IMR-90 (cell line): ENCODE results near the gene OSM. TPM values are rescaled to one million over a fixed set of nuclear protein-coding genes. Genes with fewer than 3 reads are reported as not detected.

Experiments used
- ATAC-seq: fragments of 200-7000 bp; cut with Tn5 transposase; 2 replicates; pipeline ENCODE4 v1.9.1; 2020; ENCODE audit warnings: low read depth, mild to moderate bottlenecking, moderate library complexity
- BruUV-seq: library from RNA; stranded (reverse); fragments of 400-500 nt; replicated peaks from 2 replicates; lab custom pipeline; 2021; lab: Mats Ljungman, UMichigan
- CTCF ChIA-PET: fragments of 300-600 bp; formaldehyde crosslinking; extraction: SDS; loops from one replicate; lab custom pipeline; 2021; ENCODE audit warnings: antibody characterized with exemption; lab: Yijun Ruan, JAX
- POLR2A ChIA-PET: fragments of 300-600 bp; sonication (Branson Sonifier 250); formaldehyde crosslinking; loops from one replicate; lab custom pipeline; 2022; ENCODE audit warnings: antibody characterized with exemption; ENCODE audit not compliant: unreplicated experiment; lab: Charles Lee
- DNase-seq: peaks from one replicate; pipeline ENCODE4 v3.0.0; 2013
- H2AFZ ChIP-seq: replicated peaks from 2 replicates; pipeline ENCODE3; 2013; ENCODE audit warnings: low read length, mild to moderate bottlenecking; ENCODE audit not compliant: poor library complexity
- H2AK5ac ChIP-seq: 2 replicates; pipeline ENCODE4 v1.6.1; 2013; ENCODE audit warnings: low read depth, low read length, inconsistent platforms
- H2AK9ac ChIP-seq: replicated peaks from 2 replicates; pipeline ENCODE3; 2013; ENCODE audit warnings: mild to moderate bottlenecking, low read depth, low read length, moderate library complexity; ENCODE audit not compliant: poor library complexity
- H2BK120ac ChIP-seq: 2 replicates; pipeline ENCODE4 v1.6.1; 2013; ENCODE audit warnings: low read depth, low read length, inconsistent platforms
- H2BK15ac ChIP-seq: 3 replicates; pipeline ENCODE4 v1.6.1; 2013; ENCODE audit warnings: low read depth, low read length, inconsistent platforms
- H2BK20ac ChIP-seq: 2 replicates; pipeline ENCODE4 v1.6.1; 2013; ENCODE audit warnings: low read depth, mild to moderate bottlenecking, inconsistent platforms, low read length, moderate library complexity
- H2BK5ac ChIP-seq: 2 replicates; pipeline ENCODE4 v1.6.1; 2013; ENCODE audit warnings: mild to moderate bottlenecking, low read depth, low read length, inconsistent platforms; ENCODE audit not compliant: poor library complexity, severe bottlenecking
- H3K14ac ChIP-seq: replicated peaks from 2 replicates; pipeline ENCODE4 v1.6.1; 2013; ENCODE audit warnings: low read depth, low read length, inconsistent platforms
- H3K18ac ChIP-seq: 2 replicates; pipeline ENCODE4 v1.6.1; 2013; ENCODE audit warnings: low read depth, low read length, control low read depth
- H3K23ac ChIP-seq: 2 replicates; pipeline ENCODE4 v1.6.1; 2013; ENCODE audit warnings: low read depth, low read length, inconsistent platforms
- H3K27ac ChIP-seq: 2 replicates; pipeline ENCODE4 v1.5.1; 2013; ENCODE audit warnings: mild to moderate bottlenecking, control low read depth, low read length; ENCODE audit not compliant: insufficient read depth
- H3K27me3 ChIP-seq: 2 replicates; pipeline ENCODE4 v1.6.1; 2013; ENCODE audit warnings: low read length; ENCODE audit not compliant: control insufficient read depth, insufficient read depth
- H3K36me3 ChIP-seq: 2 replicates; pipeline ENCODE4 v1.6.1; 2013; ENCODE audit warnings: low read length, mixed read lengths; ENCODE audit not compliant: control insufficient read depth, insufficient read depth
- H3K4ac ChIP-seq: 2 replicates; pipeline ENCODE4 v1.6.1; 2013; ENCODE audit warnings: low read depth, low read length, inconsistent platforms
- H3K4me1 ChIP-seq: 2 replicates; pipeline ENCODE4 v1.6.1; 2013; ENCODE audit warnings: low read length, mixed read lengths; ENCODE audit not compliant: control insufficient read depth, insufficient read depth
- H3K4me2 ChIP-seq: 2 replicates; pipeline ENCODE4 v1.6.1; 2013; ENCODE audit warnings: low read depth, mild to moderate bottlenecking, control low read depth, low read length, moderate library complexity
- H3K4me3 ChIP-seq: 2 replicates; pipeline ENCODE4 v1.5.1; 2013; ENCODE audit warnings: low read depth, mild to moderate bottlenecking, control low read depth, low read length, moderate library complexity; ENCODE audit not compliant: insufficient read depth
- H3K56ac ChIP-seq: 2 replicates; pipeline ENCODE4 v1.6.1; 2013; ENCODE audit warnings: low read length, inconsistent platforms; ENCODE audit not compliant: insufficient read depth; ENCODE audit errors: extremely low read depth
- H3K79me1 ChIP-seq, 2 experiments: 2 replicates each; pipeline ENCODE4 v1.6.1; 2013; ENCODE audit warnings: low read length in 2 of 2, inconsistent platforms in 1 of 2, low read depth in 1 of 2
- H3K9ac ChIP-seq: 2 replicates; pipeline ENCODE4 v1.6.1; 2013; ENCODE audit warnings: low read depth, low read length, control low read depth
- H3K9me1 ChIP-seq: 2 replicates; pipeline ENCODE4 v1.6.1; 2013; ENCODE audit warnings: low read length, inconsistent platforms; ENCODE audit not compliant: insufficient read depth
- H3K9me3 ChIP-seq: 2 replicates; pipeline ENCODE4 v1.6.1; 2013; ENCODE audit warnings: low read length; ENCODE audit not compliant: control insufficient read depth, insufficient read depth
- H4K20me1 ChIP-seq: 2 replicates; pipeline ENCODE4 v1.6.1; 2013; ENCODE audit warnings: low read length, inconsistent platforms; ENCODE audit not compliant: insufficient read depth
- H4K5ac ChIP-seq: 2 replicates; pipeline ENCODE4 v1.6.1; 2013; ENCODE audit warnings: mild to moderate bottlenecking, low read depth, low read length, control low read depth
- H4K8ac ChIP-seq, 2 experiments: 2 replicates each; pipeline ENCODE4 v1.6.1; 2013; ENCODE audit warnings: low read depth in 2 of 2, low read length in 2 of 2, control low read depth in 1 of 2, inconsistent platforms in 1 of 2
- H4K91ac ChIP-seq: 2 replicates; pipeline ENCODE4 v1.6.1; 2013; ENCODE audit warnings: low read depth, low read length, inconsistent platforms; ENCODE audit not compliant: insufficient read depth
- BHLHE40 ChIP-seq: fragments of 150-350 bp; IDR thresholded peaks from 2 replicates; pipeline ENCODE4 v1.6.1; 2016; ENCODE audit warnings: mild to moderate bottlenecking, low read depth, low read length
- CEBPB ChIP-seq: IDR thresholded peaks from 2 replicates; pipeline ENCODE4 v1.6.1; 2012; ENCODE audit warnings: low read depth, low read length, improper control_type of control experiment
- CHD1 ChIP-seq: IDR thresholded peaks from 2 replicates; pipeline ENCODE4 v1.6.1; 2012; ENCODE audit warnings: low read depth, low read length, improper control_type of control experiment
- FOS ChIP-seq: fragments of 150-350 bp; IDR thresholded peaks from 2 replicates; pipeline ENCODE4 v1.6.1; 2016; ENCODE audit warnings: low read depth, low read length
- MAZ ChIP-seq: IDR thresholded peaks from 2 replicates; pipeline ENCODE4 v1.6.1; 2012; ENCODE audit warnings: low read depth, mild to moderate bottlenecking, low read length, improper control_type of control experiment, moderate library complexity, borderline replicate concordance
- NFE2L2 ChIP-seq: fragments of 150-350 bp; IDR thresholded peaks from 2 replicates; pipeline ENCODE4 v1.6.1; 2016; ENCODE audit warnings: low read depth, mild to moderate bottlenecking, low read length
- POLR2A ChIP-seq: IDR thresholded peaks from 2 replicates; pipeline ENCODE4 v1.6.1; 2012; ENCODE audit warnings: mild to moderate bottlenecking, low read depth, low read length
- RAD21 ChIP-seq: IDR thresholded peaks from 2 replicates; pipeline ENCODE4 v1.6.1; 2012; ENCODE audit warnings: low read length, improper control_type of control experiment
- SMC3 ChIP-seq: fragments of 150-350 bp; IDR thresholded peaks from 2 replicates; pipeline ENCODE4 v1.6.1; 2016; ENCODE audit warnings: low read depth, mild to moderate bottlenecking, antibody characterized with exemption, low read length, moderate library complexity
- USF2 ChIP-seq: fragments of 150-350 bp; IDR thresholded peaks from 2 replicates; pipeline ENCODE4 v1.6.1; 2017; ENCODE audit warnings: mild to moderate bottlenecking, antibody characterized with exemption, low read length, low read depth
- WGBS, 2 experiments: methylation state at CpG; one replicate each; pipeline versions ENCODE4 v1.1.5 to v1.1.7; 2013; ENCODE audit warnings: missing lambda C conversion rate in 2 of 2; ENCODE audit not compliant: insufficient read length in 1 of 2; ENCODE audit errors: extremely low coverage in 2 of 2; 5-methylcytosine and 5-hydroxymethylcytosine counted together
- dilution Hi-C: fragments of 300-500 bp; cut with HindIII; formaldehyde crosslinking; loops from one replicate; pipeline ENCODE4 v1.14.3; 2018; ENCODE audit warnings: low sequenced_read_pairs; ENCODE audit not compliant: unreplicated experiment
- in situ Hi-C: fragments of 300-500 bp; cut with MboI; formaldehyde crosslinking; loops from 3 replicates; pipeline ENCODE4 v1.14.3; 2019; ENCODE audit warnings: low sequenced_read_pairs, inconsistent platforms, mixed read lengths
- intact Hi-C: fragments of 100-400 bp; cut with micrococcal nuclease; formaldehyde crosslinking; loops from 2 replicates; pipeline ENCODE4 v1.10.0; 2022
- polyA plus RNA-seq, 3 experiments: library from polyadenylated mRNA; depleted of rRNA; stranded (reverse); fragments of >200 nt; gene quantifications; 2 replicates each; pipeline ENCODE4 v1.2.3, GENCODE V29; 2012; ENCODE audit warnings: low replicate concordance in 1 of 3
- total RNA-seq: library from RNA; depleted of rRNA; stranded (reverse); fragments of >200 nt; gene quantifications from 2 replicates; pipeline ENCODE4 v1.2.3, GENCODE V29; 2012
- TF ChIP-seq, protein P1 (sequence below): conservative IDR thresholded peaks from 2 replicates; pipeline ENCODE4 v1.5.1; 2012; ENCODE audit warnings: mild to moderate bottlenecking, low read depth, low read length, improper control_type of control experiment

OSM gene
- total and polyA plus RNA-seq, 2 of the 4 experiments (the other 2 are of a cell fraction): not detected

DNA sequence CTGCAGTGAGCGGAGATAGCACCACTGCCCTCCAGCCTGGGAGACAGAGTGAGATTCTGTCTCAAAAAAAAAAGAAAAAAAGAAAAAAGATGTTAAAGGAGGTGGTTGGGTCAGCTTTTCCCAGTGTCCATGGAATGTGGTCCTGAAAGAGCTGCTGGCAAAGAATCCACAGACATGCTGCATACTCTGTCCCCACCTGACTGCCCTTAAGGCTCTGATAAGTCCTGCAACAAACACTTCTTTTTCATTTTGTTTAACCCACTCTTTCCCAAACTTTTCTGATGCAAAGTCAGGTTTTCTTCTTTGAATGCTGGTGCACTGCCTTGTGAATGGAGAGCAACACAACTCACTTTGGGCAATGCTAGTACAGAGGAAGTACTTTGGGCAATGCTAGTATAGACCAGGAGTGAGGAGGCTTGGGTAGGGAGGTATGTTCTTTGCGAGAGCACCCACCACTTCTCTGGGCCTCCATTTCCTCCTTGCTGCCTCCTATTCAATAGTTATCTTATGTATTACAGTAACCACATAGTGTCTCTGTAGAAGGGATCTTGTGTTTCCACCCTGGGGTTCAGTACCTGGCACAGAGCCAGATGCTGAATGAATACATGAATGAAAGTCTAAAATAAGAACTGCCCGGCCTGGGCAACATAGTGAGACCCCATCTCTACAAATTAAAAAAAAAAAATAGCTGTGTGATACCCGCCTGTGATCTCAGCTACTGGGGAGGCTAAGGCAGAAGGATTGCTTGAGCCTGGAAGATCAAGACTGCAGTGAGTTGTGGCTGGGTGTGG, 39.0 kb downstream of the OSM start (continued):
- TF ChIP-seq USF2 (no peak), FOS (no peak)

GRCh38 chr22:30226192-30226832, 40.3 kb downstream of the OSM start:
- H2BK120ac ChIP-seq: peak overlapping the region; percentile 56
- peak overlapping the region; percentile 33; the same call in 1 of the 2 replicates for H2BK20ac ChIP-seq
- DNase-seq (peak; percentile 56), ATAC-seq (no peak)
- 0 out of 2 replicates have a peak, but pooled peaks cover 6% of the 10 kb centered on the region for H3K9me1 ChIP-seq
- peak overlapping the region; percentile 74 for H2AK9ac ChIP-seq
- no peak overlapping the region for H4K5ac ChIP-seq
- peak overlapping the region; percentile 50 for H3K4ac ChIP-seq
- dilution Hi-C loops: no loop called here
- CTCF ChIA-PET: no interaction called here
- peak overlapping the region; percentile 5 for H2AFZ ChIP-seq
- H3K9ac ChIP-seq: no peak overlapping the region
- no peak overlapping the region for H3K23ac ChIP-seq
- no peak overlapping the region for H3K4me2 ChIP-seq
- H3K18ac ChIP-seq: no peak overlapping the region
- H3K4me3 ChIP-seq: no peak overlapping the region
- H4K8ac ChIP-seq: peak overlapping the region in 1 of 2 experiments; percentile 21; a peak in 1 of 4 replicates
- in situ Hi-C loops: no loop called here
- peak overlapping the region; percentile 54; the same call in 2 of the 3 replicates for H2BK15ac ChIP-seq
- H3K27ac ChIP-seq: no peak overlapping the region
- intact Hi-C loops: no loop called here
- H3K79me1 ChIP-seq: no peaks in the 10 kb centered on the region
- 93% methylated on average over 7 of the region's 11 CpGs; no CpG with 5 or more reads in 1 of the 2 experiments for WGBS, 2 experiments
- no peaks in the 10 kb centered on the region for H3K27me3 ChIP-seq
- peak overlapping the region; percentile 69 for H4K91ac ChIP-seq
- no peaks in the 10 kb centered on the region for H4K20me1 ChIP-seq
- no peak overlapping the region for H2BK5ac ChIP-seq
- no peaks in the 10 kb centered on the region for H3K36me3 ChIP-seq
- peaks cover 7% of the 10 kb centered on the region for H3K9me3 ChIP-seq
- POLR2A ChIA-PET: no interaction called here
- H3K4me1 ChIP-seq: peaks cover 13% of the 10 kb centered on the region
- peak overlapping the region; percentile 89 for H2AK5ac ChIP-seq
- H3K56ac ChIP-seq: no peak overlapping the region
- 0 out of 2 replicates have a peak overlapping the region, but pooled peaks have one; percentile 6 for H3K14ac ChIP-seq
- BruUV-seq: no TSS peak
- TF ChIP-seq, protein P1, sequence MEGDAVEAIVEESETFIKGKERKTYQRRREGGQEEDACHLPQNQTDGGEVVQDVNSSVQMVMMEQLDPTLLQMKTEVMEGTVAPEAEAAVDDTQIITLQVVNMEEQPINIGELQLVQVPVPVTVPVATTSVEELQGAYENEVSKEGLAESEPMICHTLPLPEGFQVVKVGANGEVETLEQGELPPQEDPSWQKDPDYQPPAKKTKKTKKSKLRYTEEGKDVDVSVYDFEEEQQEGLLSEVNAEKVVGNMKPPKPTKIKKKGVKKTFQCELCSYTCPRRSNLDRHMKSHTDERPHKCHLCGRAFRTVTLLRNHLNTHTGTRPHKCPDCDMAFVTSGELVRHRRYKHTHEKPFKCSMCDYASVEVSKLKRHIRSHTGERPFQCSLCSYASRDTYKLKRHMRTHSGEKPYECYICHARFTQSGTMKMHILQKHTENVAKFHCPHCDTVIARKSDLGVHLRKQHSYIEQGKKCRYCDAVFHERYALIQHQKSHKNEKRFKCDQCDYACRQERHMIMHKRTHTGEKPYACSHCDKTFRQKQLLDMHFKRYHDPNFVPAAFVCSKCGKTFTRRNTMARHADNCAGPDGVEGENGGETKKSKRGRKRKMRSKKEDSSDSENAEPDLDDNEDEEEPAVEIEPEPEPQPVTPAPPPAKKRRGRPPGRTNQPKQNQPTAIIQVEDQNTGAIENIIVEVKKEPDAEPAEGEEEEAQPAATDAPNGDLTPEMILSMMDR: no peak
- no peak for TF ChIP-seq CEBPB
- no peak for TF ChIP-seq FOS
- no peak for TF ChIP-seq POLR2A
- TF ChIP-seq CHD1: no peak
- no peak for TF ChIP-seq RAD21
- TF ChIP-seq BHLHE40: no peak
- no peak for TF ChIP-seq USF2
- no peak for TF ChIP-seq NFE2L2
- TF ChIP-seq MAZ: no peak
- TF ChIP-seq SMC3: no peak
